ENCODE data around the gene SUCO. TPM values are rescaled to one million over a fixed set of nuclear protein-coding genes. Genes with fewer than 3 reads are reported as not detected.

SUCO gene
- total and polyA plus RNA-seq, 2 experiments from 2014 or later: 12.4 to 24.3 TPM

- Histone ChIP-seq H3K9ac (no peak overlapping the region), H3K4me1 (ENCODE audit: insufficient read depth) (peaks cover 12% of the 10 kb centered on the region), H3K9me2 (ENCODE audit: insufficient read depth) (no peaks in the 10 kb centered on the region), H3F3A (ENCODE audit: insufficient read depth) (no peaks in the 10 kb centered on the region), H3K27ac (no peak overlapping the region), H2AFZ (no peak overlapping the region), H4K20me1 (ENCODE audit: insufficient read depth) (peaks cover 5% of the 10 kb centered on the region; the same call in 1 of the 2 replicates), H3K36me3 (ENCODE audit: low read depth) (no peaks in the 10 kb centered on the region), H3K9me3 (ENCODE audit: low read depth) (no peaks in the 10 kb centered on the region), H3K79me2 (ENCODE audit: insufficient read depth) (peaks cover 100% of the 10 kb centered on the region), H3K4me2 (ENCODE audit: unreplicated experiment) (no peak overlapping the region), H3K27me3 (replicated peaks; ENCODE audit: insufficient read depth) (no peaks in the 10 kb centered on the region), H3K4me3 (no peak overlapping the region)
- no peak for TF ChIP-seq EZH2phosphoT487 (IDR thresholded peaks at IDR 0.05; ENCODE audit: insufficient read depth, low read depth)
- TF ChIP-seq EZH2 (IDR thresholded peaks at IDR 0.05; ENCODE audit: insufficient read depth, poor library complexity, severe bottlenecking): no peak
- in situ Hi-C loops (cut with MboI): no loop called here
- no peak for DNase-seq
- WGBS, 2 experiments (ENCODE audit: low coverage in 1 of 2, low lambda C conversion rate in 2 of 2, missing lambda C conversion rate in 2 of 2): 94 to 100% methylated on average over 4 of the region's 4 CpGs
These were observed 12.6 kb downstream of the SUCO start for GRCh38 chr1:172545396-172546004.

GRCh38 chr1:172547071-172547470, 14.1 kb downstream of the SUCO start:
- Histone ChIP-seq H3K4me2 (ENCODE audit: unreplicated experiment) (no peak overlapping the region), H2AFZ (no peak overlapping the region), H3K9me2 (ENCODE audit: insufficient read depth) (no peaks in the 10 kb centered on the region), H3K27ac (no peak overlapping the region), H4K20me1 (ENCODE audit: insufficient read depth) (no peaks in the 10 kb centered on the region), H3K27me3 (replicated peaks; ENCODE audit: insufficient read depth) (no peaks in the 10 kb centered on the region), H3K9me3 (ENCODE audit: low read depth) (no peaks in the 10 kb centered on the region), H3F3A (ENCODE audit: insufficient read depth) (no peaks in the 10 kb centered on the region), H3K79me2 (ENCODE audit: insufficient read depth) (peaks cover 100% of the 10 kb centered on the region), H3K4me3 (no peak overlapping the region), H3K9ac (no peak overlapping the region), H3K4me1 (ENCODE audit: insufficient read depth) (peaks cover 12% of the 10 kb centered on the region), H3K36me3 (ENCODE audit: low read depth) (no peaks in the 10 kb centered on the region)
- TF ChIP-seq EZH2phosphoT487 (IDR thresholded peaks at IDR 0.05; ENCODE audit: insufficient read depth, low read depth): no peak
- no peak for TF ChIP-seq EZH2 (IDR thresholded peaks at IDR 0.05; ENCODE audit: insufficient read depth, poor library complexity, severe bottlenecking)
- in situ Hi-C loops (cut with MboI): no loop called here
- 97 to 99% methylated on average over 3 of the region's 3 CpGs for WGBS, 2 experiments (ENCODE audit: low coverage in 1 of 2, low lambda C conversion rate in 2 of 2, missing lambda C conversion rate in 2 of 2)
- no peak for DNase-seq

- peak; percentile 54 for DNase-seq
- 46 to 58% methylated on average over 2 of the region's 2 CpGs for WGBS, 2 experiments (ENCODE audit: low coverage in 1 of 2, low lambda C conversion rate in 2 of 2, missing lambda C conversion rate in 2 of 2)
- Histone ChIP-seq H2AFZ (no peak overlapping the region), H3K9ac (peak overlapping the region; percentile 22; the same call in 1 of the 2 replicates), H3K4me3 (0 out of 2 replicates have a peak overlapping the region, but pooled peaks have one; percentile 11), H3K79me2 (ENCODE audit: insufficient read depth) (peaks cover 100% of the 10 kb centered on the region), H3K9me2 (ENCODE audit: insufficient read depth) (no peaks in the 10 kb centered on the region), H3K4me2 (ENCODE audit: unreplicated experiment) (peak overlapping the region; percentile 55), H4K20me1 (ENCODE audit: insufficient read depth) (0 out of 2 replicates have a peak, but pooled peaks cover 3% of the 10 kb centered on the region), H3K27ac (peak overlapping the region; percentile 7; the same call in 1 of the 2 replicates), H3K4me1 (ENCODE audit: insufficient read depth) (peaks cover 12% of the 10 kb centered on the region), H3F3A (ENCODE audit: insufficient read depth) (no peaks in the 10 kb centered on the region), H3K36me3 (ENCODE audit: low read depth) (no peaks in the 10 kb centered on the region), H3K9me3 (ENCODE audit: low read depth) (no peaks in the 10 kb centered on the region), H3K27me3 (replicated peaks; ENCODE audit: insufficient read depth) (no peaks in the 10 kb centered on the region)
- TF ChIP-seq EZH2 (IDR thresholded peaks at IDR 0.05; ENCODE audit: insufficient read depth, poor library complexity, severe bottlenecking) (no peak), EZH2phosphoT487 (IDR thresholded peaks at IDR 0.05; ENCODE audit: insufficient read depth, low read depth) (no peak)
- in situ Hi-C loops (cut with MboI): no loop called here
These were observed 16.8 kb downstream of the SUCO start for GRCh38 chr1:172549621-172550280.

- TF ChIP-seq EZH2 (IDR thresholded peaks at IDR 0.05; ENCODE audit: insufficient read depth, poor library complexity, severe bottlenecking) (no peak), EZH2phosphoT487 (IDR thresholded peaks at IDR 0.05; ENCODE audit: insufficient read depth, low read depth) (no peak)
- WGBS, 2 experiments (ENCODE audit: low coverage in 1 of 2, low lambda C conversion rate in 2 of 2, missing lambda C conversion rate in 2 of 2): 96 to 98% methylated on average over 6 of the region's 6 CpGs
- H3K79me2 ChIP-seq (ENCODE audit: insufficient read depth): peaks cover 100% of the 10 kb centered on the region
These were observed 18.3 kb downstream of the SUCO start for GRCh38 chr1:172551279-172551678.

More at GRCh38 chr1:172551279-172551678, 18.3 kb downstream of the SUCO start:
- Histone ChIP-seq H3K9me2 (ENCODE audit: insufficient read depth) (no peaks in the 10 kb centered on the region), H3F3A (ENCODE audit: insufficient read depth) (no peaks in the 10 kb centered on the region), H3K4me2 (ENCODE audit: unreplicated experiment) (no peak overlapping the region), H3K27ac (no peak overlapping the region), H3K27me3 (replicated peaks; ENCODE audit: insufficient read depth) (no peaks in the 10 kb centered on the region), H3K9ac (no peak overlapping the region), H3K36me3 (ENCODE audit: low read depth) (peaks cover 7% of the 10 kb centered on the region; the same call in 1 of the 2 replicates), H3K4me3 (no peak overlapping the region), H3K4me1 (ENCODE audit: insufficient read depth) (peaks cover 12% of the 10 kb centered on the region), H4K20me1 (ENCODE audit: insufficient read depth) (0 out of 2 replicates have a peak, but pooled peaks cover 3% of the 10 kb centered on the region), H2AFZ (no peak overlapping the region), H3K9me3 (ENCODE audit: low read depth) (no peaks in the 10 kb centered on the region)
- DNase-seq: no peak
- in situ Hi-C loops (cut with MboI): no loop called here
